ENCODE measurements around the gene TCF7L2. TPM values are rescaled to one million over a fixed set of nuclear protein-coding genes. Genes with fewer than 3 reads are reported as not detected.

The TCF7L2 gene
- total RNA-seq, 2 experiments from 2014 or later: 1.3 to 8.5 TPM

DNA sequence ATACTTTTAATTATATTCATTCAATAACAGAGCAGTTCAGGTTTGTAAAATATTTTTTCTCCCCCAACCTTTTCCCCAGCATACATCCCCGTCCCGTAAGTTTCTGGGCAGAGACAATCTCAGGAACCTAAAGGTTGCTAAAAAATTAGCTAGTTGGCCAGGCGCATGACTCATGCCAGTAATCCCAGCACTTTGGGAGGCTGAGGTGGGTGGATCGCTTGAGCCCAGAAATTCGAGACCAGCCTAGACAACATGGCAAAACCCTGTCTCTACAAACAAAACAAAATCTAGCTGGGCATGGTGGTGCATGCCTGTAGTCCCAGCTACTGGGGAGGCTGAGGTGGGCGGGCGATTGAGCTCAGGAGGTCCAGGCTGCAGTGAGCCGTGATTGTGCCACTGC lies 40.2 kb downstream of the TCF7L2 start:
- BruUV-seq (replicated peaks): no TSS peak
- no peaks in the 10 kb centered on the region for H4K20me1 ChIP-seq (ENCODE audit: insufficient read depth, low read length)

DNA sequence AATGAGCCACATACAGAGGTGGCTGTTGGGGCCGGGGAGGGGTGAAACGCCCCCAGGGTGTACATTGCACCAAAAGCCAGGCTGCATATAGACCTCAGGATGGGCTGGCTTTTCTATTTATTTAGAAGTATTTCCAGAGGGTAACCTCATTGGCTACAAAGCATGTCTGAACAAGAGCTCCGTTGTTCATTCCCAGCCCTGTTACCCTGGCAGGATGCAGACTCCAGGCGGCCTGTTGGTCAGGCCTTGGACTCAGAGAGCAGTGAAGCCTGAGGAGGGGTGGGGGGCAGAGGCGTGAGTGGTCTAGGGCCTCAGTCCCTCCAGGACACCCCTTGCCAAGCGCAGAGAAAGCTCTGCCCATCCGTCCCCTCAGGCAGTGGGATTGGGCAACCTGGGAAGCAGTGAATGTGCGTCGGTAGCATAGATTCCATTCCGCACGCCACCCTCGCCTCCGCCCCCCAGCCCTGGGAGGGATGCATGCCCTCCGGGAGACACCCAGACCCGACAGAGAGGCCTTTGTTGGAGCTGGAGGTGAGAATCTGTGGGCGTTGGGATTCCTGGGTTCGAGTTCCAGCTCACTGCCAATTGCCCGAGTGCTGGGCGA lies 41.9 kb downstream of the TCF7L2 start:
- TF ChIP-seq EZH2phosphoT487 (IDR thresholded peaks at IDR 0.05; ENCODE audit: borderline replicate concordance, low read depth, low read length): no peak
- TF ChIP-seq, protein P1, sequence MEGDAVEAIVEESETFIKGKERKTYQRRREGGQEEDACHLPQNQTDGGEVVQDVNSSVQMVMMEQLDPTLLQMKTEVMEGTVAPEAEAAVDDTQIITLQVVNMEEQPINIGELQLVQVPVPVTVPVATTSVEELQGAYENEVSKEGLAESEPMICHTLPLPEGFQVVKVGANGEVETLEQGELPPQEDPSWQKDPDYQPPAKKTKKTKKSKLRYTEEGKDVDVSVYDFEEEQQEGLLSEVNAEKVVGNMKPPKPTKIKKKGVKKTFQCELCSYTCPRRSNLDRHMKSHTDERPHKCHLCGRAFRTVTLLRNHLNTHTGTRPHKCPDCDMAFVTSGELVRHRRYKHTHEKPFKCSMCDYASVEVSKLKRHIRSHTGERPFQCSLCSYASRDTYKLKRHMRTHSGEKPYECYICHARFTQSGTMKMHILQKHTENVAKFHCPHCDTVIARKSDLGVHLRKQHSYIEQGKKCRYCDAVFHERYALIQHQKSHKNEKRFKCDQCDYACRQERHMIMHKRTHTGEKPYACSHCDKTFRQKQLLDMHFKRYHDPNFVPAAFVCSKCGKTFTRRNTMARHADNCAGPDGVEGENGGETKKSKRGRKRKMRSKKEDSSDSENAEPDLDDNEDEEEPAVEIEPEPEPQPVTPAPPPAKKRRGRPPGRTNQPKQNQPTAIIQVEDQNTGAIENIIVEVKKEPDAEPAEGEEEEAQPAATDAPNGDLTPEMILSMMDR (conservative IDR thresholded peaks at IDR 0.05; ENCODE audit: low read length): no peak
- H3K4me1 ChIP-seq (ENCODE audit: insufficient read depth, low read length, poor library complexity, severe bottlenecking): peaks cover 9% of the 10 kb centered on the region
- no peaks in the 10 kb centered on the region for H4K20me1 ChIP-seq (ENCODE audit: insufficient read depth, low read length)
- H3K79me2 ChIP-seq (ENCODE audit: insufficient read depth, low read depth, low read length): no peaks in the 10 kb centered on the region
- ChIA-PET POLR2A (interaction anchor here (1.2 kb wide), 1 partner anchor 19 kb away, joined by 3 read pairs; no protein-coding TSS in a partner anchor), CTCF (ENCODE audit: unreplicated experiment) (no interaction called here)
- no peak overlapping the region for H2AFZ ChIP-seq (ENCODE audit: low read length)
- no peak overlapping the region for H3K4me2 ChIP-seq (ENCODE audit: low read length)
- no peaks in the 10 kb centered on the region for H3K36me3 ChIP-seq (ENCODE audit: insufficient read depth, low read length)
- no peaks in the 10 kb centered on the region for H3K9me3 ChIP-seq (ENCODE audit: low read length)
- no TSS peak for BruUV-seq (replicated peaks)
- no peak for DNase-seq (ENCODE audit: low spot score)
- intact Hi-C loops (cut with micrococcal nuclease; ENCODE audit: unreplicated experiment): no loop called here
- no peaks in the 10 kb centered on the region for H3K9me2 ChIP-seq (ENCODE audit: insufficient read depth, low read length)
- H3K4me3 ChIP-seq (ENCODE audit: low read depth, low read length, poor library complexity, severe bottlenecking): no peak overlapping the region
- H3K27ac ChIP-seq (ENCODE audit: low read depth, low read length, poor library complexity, severe bottlenecking): no peak overlapping the region

More for the DNA sequence above, 40.2 kb downstream of the TCF7L2 start:
- Histone ChIP-seq H3K4me3 (ENCODE audit: low read depth, low read length, poor library complexity, severe bottlenecking) (no peak overlapping the region), H3K4me2 (ENCODE audit: low read length) (no peak overlapping the region), H3K9me3 (ENCODE audit: low read length) (no peaks in the 10 kb centered on the region), H3K4me1 (ENCODE audit: insufficient read depth, low read length, poor library complexity, severe bottlenecking) (peaks cover 10% of the 10 kb centered on the region), H2AFZ (ENCODE audit: low read length) (no peak overlapping the region), H3K79me2 (ENCODE audit: insufficient read depth, low read depth, low read length) (no peaks in the 10 kb centered on the region), H3K27ac (ENCODE audit: low read depth, low read length, poor library complexity, severe bottlenecking) (no peak overlapping the region), H3K36me3 (ENCODE audit: insufficient read depth, low read length) (no peaks in the 10 kb centered on the region), H3K9me2 (ENCODE audit: insufficient read depth, low read length) (no peaks in the 10 kb centered on the region)
- ChIA-PET CTCF (ENCODE audit: unreplicated experiment) (no interaction called here), POLR2A (interaction anchor here (1.8 kb wide), 1 partner anchor 11 kb away, joined by 5 read pairs; no protein-coding TSS in a partner anchor)
- TF ChIP-seq, protein P1 (conservative IDR thresholded peaks at IDR 0.05; ENCODE audit: low read length): no peak
- no peak for TF ChIP-seq EZH2phosphoT487 (IDR thresholded peaks at IDR 0.05; ENCODE audit: borderline replicate concordance, low read depth, low read length)
- DNase-seq (ENCODE audit: low spot score): no peak
- intact Hi-C loops (cut with micrococcal nuclease; ENCODE audit: unreplicated experiment): no loop called here

DNA sequence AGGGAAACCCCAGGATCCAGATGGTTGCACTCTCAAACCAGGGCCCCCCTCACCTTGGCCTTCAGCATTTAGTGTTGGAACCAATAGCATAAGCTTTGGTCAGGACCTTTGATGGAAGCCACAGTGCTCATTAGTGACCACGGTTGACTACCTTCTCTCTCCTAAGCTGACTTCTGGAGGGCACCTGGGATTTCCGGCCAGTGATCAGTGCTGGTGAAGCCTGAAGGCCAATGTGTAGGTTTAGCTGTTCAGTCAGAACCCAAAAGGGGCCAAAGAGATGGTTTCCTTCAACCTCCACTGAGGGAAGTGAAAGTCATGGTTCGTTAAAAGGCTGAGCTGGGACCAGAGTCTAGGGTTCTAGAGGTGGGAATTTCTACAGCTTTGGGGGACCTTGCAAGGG lies 46.4 kb downstream of the TCF7L2 start:
- no peak for TF ChIP-seq EZH2phosphoT487 (IDR thresholded peaks at IDR 0.05; ENCODE audit: borderline replicate concordance, low read depth, low read length)
- TF ChIP-seq, protein P1 (conservative IDR thresholded peaks at IDR 0.05; ENCODE audit: low read length): no peak
- ChIA-PET POLR2A (no interaction called here), CTCF (ENCODE audit: unreplicated experiment) (interaction anchor here (0.5 kb wide), 1 partner anchor 135 kb away, joined by 3 read pairs; no protein-coding TSS in a partner anchor)
- peak; percentile 14 for DNase-seq (ENCODE audit: low spot score)
- intact Hi-C loops (cut with micrococcal nuclease; ENCODE audit: unreplicated experiment): no loop called here
- H3K4me2 ChIP-seq (ENCODE audit: low read length): peak overlapping the region; percentile 17; the same call in 1 of the 2 replicates
- H3K4me3 ChIP-seq (ENCODE audit: low read depth, low read length, poor library complexity, severe bottlenecking): no peak overlapping the region
- no peak overlapping the region for H2AFZ ChIP-seq (ENCODE audit: low read length)
- no peaks in the 10 kb centered on the region; the same call in 1 of the 2 replicates for H4K20me1 ChIP-seq (ENCODE audit: insufficient read depth, low read length)
- H3K36me3 ChIP-seq (ENCODE audit: insufficient read depth, low read length): no peaks in the 10 kb centered on the region
- H3K4me1 ChIP-seq (ENCODE audit: insufficient read depth, low read length, poor library complexity, severe bottlenecking): peaks cover 9% of the 10 kb centered on the region
- H3K9me3 ChIP-seq (ENCODE audit: low read length): no peaks in the 10 kb centered on the region
- H3K79me2 ChIP-seq (ENCODE audit: insufficient read depth, low read depth, low read length): no peaks in the 10 kb centered on the region
- BruUV-seq (replicated peaks): no TSS peak
- H3K9me2 ChIP-seq (ENCODE audit: insufficient read depth, low read length): no peaks in the 10 kb centered on the region
- no peak overlapping the region for H3K27ac ChIP-seq (ENCODE audit: low read depth, low read length, poor library complexity, severe bottlenecking)
